Right lobe of liver (tissue), 6 donors: ENCODE data around the gene LRMDA. TPM values are rescaled to one million over a fixed set of nuclear protein-coding genes. Genes with fewer than 3 reads are reported as not detected.
A peak's percentile ranks its signal among the peaks of the same experiment; 100 is the strongest.

Experiments used
- ATAC-seq, 4 donors: fragments of 200-7000 bp; cut with Tn5 transposase; one replicate each; pipeline ENCODE4 v1.9.1; 2020; ENCODE audit warnings: mild to moderate bottlenecking in 4 of 4, moderate library complexity in 4 of 4
- DNase-seq, 3 donors: peaks; one replicate each; pipeline ENCODE4 v3.0.0-alpha.2; 2020
- H3K27ac ChIP-seq, 3 donors: fragments of 200-600 bp; one replicate each; pipeline ENCODE4 v1.8.0; 2022
- H3K27me3 ChIP-seq, 2 donors: fragments of 200-600 bp; one replicate each; pipeline ENCODE4 v1.8.0; 2022
- H3K36me3 ChIP-seq, 4 donors: fragments of 200-600 bp; sonication (generic) in 1 of 4; one replicate each; pipeline versions ENCODE4 v1.5.1 to v1.8.0; 2017 to 2022; ENCODE audit warnings: control low read depth in 1 of 4
- H3K4me1 ChIP-seq, 4 donors: fragments of 200-600 bp; sonication (generic) in 1 of 4; one replicate each; pipeline versions ENCODE4 v1.5.1 to v1.8.0; 2017 to 2022; ENCODE audit warnings: control low read depth in 1 of 4
- H3K4me3 ChIP-seq, 3 donors: fragments of 200-600 bp; one replicate each; pipeline ENCODE4 v1.8.0; 2022
- H3K9me3 ChIP-seq, 4 donors: fragments of 200-600 bp; sonication (generic) in 1 of 4; one replicate each; pipeline versions ENCODE4 v1.5.1 to v1.8.0; 2017 to 2022; ENCODE audit warnings: control low read depth in 1 of 4
- POLR2A ChIP-seq: fragments of 450-650 bp; IDR thresholded peaks from one replicate; pipeline ENCODE4 v1.6.1; 2017; ENCODE audit warnings: antibody characterized with exemption, mild to moderate bottlenecking
- WGBS: methylation state at CpG from one replicate; pipeline ENCODE4 v1.1.6; 2018; ENCODE audit warnings: low coverage, low lambda C conversion rate; ENCODE audit not compliant: insufficient coverage; ENCODE audit errors: missing lambda C conversion rate; 5-methylcytosine and 5-hydroxymethylcytosine counted together
- intact Hi-C, 2 donors: fragments of 100-400 bp; cut with DNase I; formaldehyde crosslinking; loops; one replicate each; pipeline versions ENCODE4 v1.11.2 to v1.14.1; 2022
- total RNA-seq, 6 experiments: library from RNA; depleted of rRNA in 2 of 6; stranded (reverse); fragments of >200 nt in 2 of 6; fragmentation: NEBNext Ultra II Directional in 3 of 6; extraction: Animal tissue kit (Norgen Biotek cat#: 25700) in 3 of 6; gene quantifications; one replicate each; pipeline versions ENCODE4 v1.1.0 to v1.2.4, GENCODE V29; 2016 to 2023
- TF ChIP-seq, protein P1 (sequence below), 4 donors: fragments of 200-600 bp in 3 of 4; fragments of 450-650 bp in 1 of 4; IDR thresholded peaks; one replicate each; pipeline versions ENCODE4 v1.5.1 to v1.8.0; 2016 to 2022; ENCODE audit warnings: antibody characterized with exemption in 4 of 4, mild to moderate bottlenecking in 2 of 4
- donor health status: DM: no; HTN: yes; CAD: no.
- donor health status: DM: no; HTN: no; CAD: no.
- donor health status: DM: no; HTN: no; CAD: no.
- donor health status: DM: no; HTN: yes; CAD: no.
- donor health status: DM: no; HTN: yes; CAD: no.

LRMDA gene
- total RNA-seq, 6 experiments from 2014 or later = 9.9 to 19.9 (median 16.3) TPM

DNA sequence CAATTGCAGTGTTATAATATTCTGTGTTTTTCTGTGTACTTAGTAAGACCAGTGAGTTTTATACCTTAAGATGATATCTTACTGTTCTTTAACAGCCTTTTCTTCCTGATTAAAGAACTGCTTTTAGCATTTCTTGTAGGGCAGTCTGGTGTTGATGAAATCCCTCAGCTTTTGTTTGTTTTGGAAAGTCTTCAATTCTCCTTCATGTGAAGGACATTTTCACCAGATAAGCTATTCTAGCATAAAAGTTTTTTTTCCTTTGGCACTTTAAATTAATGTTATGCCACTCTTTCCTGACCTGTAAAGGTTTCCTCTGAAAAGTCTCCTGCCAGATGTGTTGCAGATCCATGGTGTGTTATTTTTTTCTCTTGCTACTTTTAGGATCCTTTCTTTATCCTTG lies 1059.8 kb downstream of the LRMDA start:
- intact Hi-C loops = no loop called here
- Histone ChIP-seq H3K27ac (no peak overlapping the region), H3K36me3 (no peaks in the 10 kb centered on the region), H3K4me3 (no peak overlapping the region), H3K27me3 (no peaks in the 10 kb centered on the region), H3K4me1 (no peaks in the 10 kb centered on the region), H3K9me3 (no peaks in the 10 kb centered on the region)
- ATAC-seq (no peak), DNase-seq (no peak)
- TF ChIP-seq, protein P1, sequence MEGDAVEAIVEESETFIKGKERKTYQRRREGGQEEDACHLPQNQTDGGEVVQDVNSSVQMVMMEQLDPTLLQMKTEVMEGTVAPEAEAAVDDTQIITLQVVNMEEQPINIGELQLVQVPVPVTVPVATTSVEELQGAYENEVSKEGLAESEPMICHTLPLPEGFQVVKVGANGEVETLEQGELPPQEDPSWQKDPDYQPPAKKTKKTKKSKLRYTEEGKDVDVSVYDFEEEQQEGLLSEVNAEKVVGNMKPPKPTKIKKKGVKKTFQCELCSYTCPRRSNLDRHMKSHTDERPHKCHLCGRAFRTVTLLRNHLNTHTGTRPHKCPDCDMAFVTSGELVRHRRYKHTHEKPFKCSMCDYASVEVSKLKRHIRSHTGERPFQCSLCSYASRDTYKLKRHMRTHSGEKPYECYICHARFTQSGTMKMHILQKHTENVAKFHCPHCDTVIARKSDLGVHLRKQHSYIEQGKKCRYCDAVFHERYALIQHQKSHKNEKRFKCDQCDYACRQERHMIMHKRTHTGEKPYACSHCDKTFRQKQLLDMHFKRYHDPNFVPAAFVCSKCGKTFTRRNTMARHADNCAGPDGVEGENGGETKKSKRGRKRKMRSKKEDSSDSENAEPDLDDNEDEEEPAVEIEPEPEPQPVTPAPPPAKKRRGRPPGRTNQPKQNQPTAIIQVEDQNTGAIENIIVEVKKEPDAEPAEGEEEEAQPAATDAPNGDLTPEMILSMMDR (IDR thresholded peaks at IDR 0.05) = no peak
- TF ChIP-seq POLR2A = no peak

DNA sequence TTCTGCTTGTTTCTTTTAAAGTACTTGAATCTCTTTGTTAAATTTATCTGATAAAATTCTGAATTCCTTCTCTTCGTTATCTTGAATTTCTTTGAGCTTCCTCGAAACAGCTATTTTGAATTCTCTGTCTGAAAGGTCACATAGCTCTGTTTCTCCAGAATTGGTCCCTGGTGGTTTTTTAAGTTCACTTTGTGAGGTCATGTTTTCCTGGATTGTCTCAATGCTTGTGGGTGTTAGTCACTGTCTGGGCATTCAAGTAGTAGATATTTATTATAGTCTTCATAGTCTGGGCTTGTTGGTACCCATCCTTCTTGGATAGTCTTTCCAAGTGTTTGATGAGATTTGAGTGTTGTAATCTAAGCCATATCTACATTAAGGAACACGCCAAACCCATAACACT lies 1060.6 kb downstream of the LRMDA start:
- 78% methylated on average over 3 of the region's 3 CpGs for WGBS
- H3K9me3 ChIP-seq = no peaks in the 10 kb centered on the region
- DNase-seq (no peak), ATAC-seq (no peak)
- H3K36me3 ChIP-seq = no peaks in the 10 kb centered on the region
- no peak overlapping the region for H3K4me3 ChIP-seq
- intact Hi-C loops = no loop called here
- H3K27ac ChIP-seq = no peak overlapping the region
- TF ChIP-seq POLR2A = no peak
- TF ChIP-seq, protein P1 (IDR thresholded peaks at IDR 0.05) = no peak
- no peaks in the 10 kb centered on the region for H3K4me1 ChIP-seq
- H3K27me3 ChIP-seq = no peaks in the 10 kb centered on the region

DNA sequence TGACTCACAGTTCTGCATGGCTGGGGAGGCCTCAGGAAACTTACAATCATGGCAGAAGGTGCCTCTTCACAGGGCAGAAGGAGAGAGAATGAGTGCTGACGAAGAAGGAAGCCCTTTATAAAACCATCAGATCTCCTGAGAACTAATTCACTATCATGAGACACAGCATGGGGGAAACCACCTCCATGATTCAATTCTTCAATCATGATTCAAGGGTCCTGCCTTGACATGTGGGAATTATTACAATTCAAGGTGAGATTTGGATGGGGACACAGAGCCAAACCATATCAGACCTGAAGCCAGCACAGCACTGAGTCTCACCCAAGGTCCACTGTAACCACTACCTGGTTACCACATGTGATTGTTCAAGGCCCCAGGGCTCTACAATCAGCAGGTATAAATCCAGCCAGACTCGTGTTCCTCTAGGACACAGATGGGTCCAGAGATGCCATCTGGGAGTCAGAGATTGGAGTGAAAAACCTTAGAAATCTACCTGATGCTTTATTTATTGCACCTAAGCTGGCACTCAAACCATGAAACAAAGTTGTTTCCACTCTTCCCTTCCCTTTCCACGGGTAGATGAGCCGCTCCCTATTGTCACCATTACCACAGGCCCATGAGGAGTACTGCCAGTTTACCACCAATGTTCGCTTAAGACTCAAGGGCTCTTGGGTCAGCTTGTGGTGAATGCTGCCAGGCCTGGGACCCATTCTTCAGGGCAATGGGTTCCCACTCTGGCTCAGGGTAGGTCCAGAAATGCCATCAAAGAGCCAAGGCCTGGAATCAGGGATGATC lies 1061.5 kb downstream of the LRMDA start:
- no peak for DNase-seq
- no peaks in the 10 kb centered on the region for H3K4me1 ChIP-seq
- H3K27ac ChIP-seq = no peak overlapping the region
- H3K4me3 ChIP-seq = no peak overlapping the region
- H3K36me3 ChIP-seq = no peaks in the 10 kb centered on the region
- H3K9me3 ChIP-seq = no peaks in the 10 kb centered on the region
- 77% methylated on average over 4 of the region's 5 CpGs for WGBS
- intact Hi-C loops = no loop called here
- no peak for ATAC-seq
- no peaks in the 10 kb centered on the region for H3K27me3 ChIP-seq
- TF ChIP-seq, protein P1 (IDR thresholded peaks at IDR 0.05) = no peak
- TF ChIP-seq POLR2A = no peak

DNA sequence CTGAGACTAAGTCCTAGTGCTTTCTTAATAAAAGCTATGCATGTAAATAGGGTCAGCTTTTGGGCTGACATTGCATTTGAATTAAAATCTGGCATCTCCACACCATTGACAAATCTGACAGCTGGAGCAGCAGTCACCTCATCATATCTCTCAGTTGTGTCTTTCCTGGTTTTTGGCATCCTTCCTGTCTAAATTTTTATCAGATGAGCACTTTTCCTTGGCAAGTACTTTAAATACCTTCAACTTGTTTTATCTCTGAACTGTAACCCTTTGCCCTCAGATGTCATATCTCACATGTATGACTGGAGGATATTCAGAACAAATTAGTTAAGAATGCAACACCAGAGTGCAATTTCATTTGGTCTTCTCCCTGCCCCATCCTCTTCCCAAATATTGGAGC lies 1066.2 kb downstream of the LRMDA start:
- no peak for TF ChIP-seq POLR2A
- TF ChIP-seq, protein P1 (IDR thresholded peaks at IDR 0.05) = no peak
- Histone ChIP-seq H3K9me3 (no peaks in the 10 kb centered on the region), H3K27ac (no peak overlapping the region), H3K36me3 (no peaks in the 10 kb centered on the region), H3K27me3 (no peaks in the 10 kb centered on the region), H3K4me1 (no peaks in the 10 kb centered on the region), H3K4me3 (no peak overlapping the region)
- intact Hi-C loops = no loop called here
- ATAC-seq (peak in 1 of 4 donors; percentile 46), DNase-seq (no peak)

DNA sequence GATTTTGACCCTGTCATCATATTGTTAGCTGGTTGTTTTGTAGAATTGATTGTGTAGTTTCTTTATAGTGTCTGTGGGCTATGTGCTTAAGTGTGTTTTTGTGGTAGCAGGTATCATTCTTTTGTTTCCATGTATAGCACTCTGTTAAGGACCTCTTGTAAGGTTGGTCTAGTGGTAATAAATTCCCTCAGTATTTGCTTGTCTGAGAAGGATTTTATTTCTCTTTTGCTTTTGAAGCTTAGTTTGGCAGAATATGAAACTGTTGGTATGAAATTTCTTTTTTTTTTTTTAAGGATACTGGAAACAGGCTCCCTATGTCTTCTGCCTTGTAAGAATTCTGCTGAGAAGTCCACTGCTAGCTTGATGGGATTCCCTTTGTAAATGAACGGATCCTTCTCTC lies 1073.4 kb downstream of the LRMDA start:
- H3K36me3 ChIP-seq = no peaks in the 10 kb centered on the region
- H3K27ac ChIP-seq = no peak overlapping the region
- peaks cover 0 to 4% (median 0%) of the 10 kb centered on the region in 4 donors for H3K9me3 ChIP-seq
- intact Hi-C loops = no loop called here
- ATAC-seq (no peak), DNase-seq (no peak)
- H3K4me1 ChIP-seq = no peaks in the 10 kb centered on the region
- no peak for TF ChIP-seq POLR2A
- TF ChIP-seq, protein P1 (IDR thresholded peaks at IDR 0.05) = no peak
- no peak overlapping the region for H3K4me3 ChIP-seq
- no peaks in the 10 kb centered on the region for H3K27me3 ChIP-seq
- 92% methylated on average over 1 of the region's 1 CpG for WGBS
